Fibroblast of villous mesenchyme (primary cell): ENCODE measurements around the gene LSM8. TPM values are rescaled to one million over a fixed set of nuclear protein-coding genes. Genes with fewer than 3 reads are reported as not detected.

ENCODE experiments used
- total RNA-seq: library from RNA; depleted of rRNA; stranded (reverse); fragments of >200 nt; gene quantifications from 2 replicates; pipeline ENCODE4 v1.2.3, GENCODE V29; 2012

LSM8 gene
- total RNA-seq, 1 donor = 28.5 TPM

Other genes with a start within 250 kb of the LSM8 start
- gene ANKRD7, start 40.5 kb downstream of the LSM8 start, total RNA-seq = 0.86 and 1.3 TPM in 2 replicates